ENCODE results near the gene CLASP1.

The CLASP1 gene

DNA sequence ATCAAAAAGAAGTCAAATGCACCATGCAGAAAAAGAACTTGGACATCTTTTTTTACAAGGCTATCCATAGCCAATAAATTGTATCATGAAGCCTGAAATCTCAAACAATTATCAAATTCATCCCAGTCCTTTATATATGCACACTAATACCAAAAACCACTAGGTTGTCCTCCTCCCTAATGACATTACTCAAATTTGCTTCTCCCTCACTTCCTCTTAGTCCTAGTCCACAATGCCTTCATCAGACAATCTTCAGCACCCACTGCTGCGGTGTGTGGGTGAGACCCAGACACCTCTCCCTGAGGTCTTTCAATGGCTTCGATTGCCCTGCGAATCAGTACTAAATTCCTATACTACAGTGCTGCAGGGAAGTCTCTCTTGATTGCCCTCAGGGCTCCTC is 58.1 kb downstream of the CLASP1 start:
- TF ChIP-seq, protein P1, sequence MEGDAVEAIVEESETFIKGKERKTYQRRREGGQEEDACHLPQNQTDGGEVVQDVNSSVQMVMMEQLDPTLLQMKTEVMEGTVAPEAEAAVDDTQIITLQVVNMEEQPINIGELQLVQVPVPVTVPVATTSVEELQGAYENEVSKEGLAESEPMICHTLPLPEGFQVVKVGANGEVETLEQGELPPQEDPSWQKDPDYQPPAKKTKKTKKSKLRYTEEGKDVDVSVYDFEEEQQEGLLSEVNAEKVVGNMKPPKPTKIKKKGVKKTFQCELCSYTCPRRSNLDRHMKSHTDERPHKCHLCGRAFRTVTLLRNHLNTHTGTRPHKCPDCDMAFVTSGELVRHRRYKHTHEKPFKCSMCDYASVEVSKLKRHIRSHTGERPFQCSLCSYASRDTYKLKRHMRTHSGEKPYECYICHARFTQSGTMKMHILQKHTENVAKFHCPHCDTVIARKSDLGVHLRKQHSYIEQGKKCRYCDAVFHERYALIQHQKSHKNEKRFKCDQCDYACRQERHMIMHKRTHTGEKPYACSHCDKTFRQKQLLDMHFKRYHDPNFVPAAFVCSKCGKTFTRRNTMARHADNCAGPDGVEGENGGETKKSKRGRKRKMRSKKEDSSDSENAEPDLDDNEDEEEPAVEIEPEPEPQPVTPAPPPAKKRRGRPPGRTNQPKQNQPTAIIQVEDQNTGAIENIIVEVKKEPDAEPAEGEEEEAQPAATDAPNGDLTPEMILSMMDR (IDR thresholded peaks at IDR 0.05; ENCODE audit: insufficient read depth, low read depth, low read length, missing control alignments), result no peak
- no peak for DNase-seq (ENCODE audit: low read depth)
- no peak overlapping the region for H3K4me3 ChIP-seq (ENCODE audit: low read length)

DNA sequence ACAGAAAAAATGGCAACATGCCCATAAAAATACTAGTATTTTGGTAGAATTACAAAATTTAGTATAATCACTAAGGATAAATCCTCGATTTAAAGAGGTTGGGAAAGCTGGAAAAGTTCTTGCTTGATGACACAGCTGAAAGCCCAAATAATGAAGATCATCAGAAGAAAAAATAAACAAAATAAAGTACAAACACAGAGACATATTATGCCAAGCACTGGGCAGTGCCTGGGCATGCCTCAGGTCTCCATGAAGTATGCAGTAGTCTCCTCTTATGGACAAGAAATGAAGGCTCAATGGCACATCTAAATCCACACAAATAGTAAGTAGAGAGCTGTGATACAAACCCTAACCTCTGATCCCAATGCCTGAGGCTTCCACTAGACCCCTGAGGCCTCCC is 60.9 kb downstream of the CLASP1 start:
- no peak overlapping the region for H3K4me3 ChIP-seq (ENCODE audit: low read length)
- DNase-seq (ENCODE audit: low read depth), result peak; percentile 63
- TF ChIP-seq, protein P1 (IDR thresholded peaks at IDR 0.05; ENCODE audit: insufficient read depth, low read depth, low read length, missing control alignments), result no peak

DNA sequence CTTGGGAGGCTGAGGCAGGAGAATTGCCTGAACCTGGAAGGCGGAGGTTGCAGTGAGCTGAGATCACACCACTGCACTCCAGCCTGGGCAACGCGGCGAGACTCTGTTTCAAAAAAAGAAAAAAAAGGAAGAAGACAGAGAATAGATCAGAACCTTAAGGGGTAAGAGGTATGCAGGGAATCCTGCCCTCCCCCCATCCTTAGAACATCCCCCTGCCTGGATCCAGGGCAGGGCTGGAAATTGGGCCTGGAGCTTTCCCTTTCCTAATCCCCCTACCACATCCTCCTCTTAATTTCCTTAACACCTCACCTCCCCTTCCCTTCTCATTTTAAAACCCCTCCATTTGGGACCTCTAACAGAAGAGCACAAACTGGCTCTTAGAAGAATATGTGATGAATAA is 62.1 kb downstream of the CLASP1 start:
- no peak overlapping the region for H3K4me3 ChIP-seq (ENCODE audit: low read length)
- no peak for DNase-seq (ENCODE audit: low read depth)
- TF ChIP-seq, protein P1 (IDR thresholded peaks at IDR 0.05; ENCODE audit: insufficient read depth, low read depth, low read length, missing control alignments), result no peak

DNA sequence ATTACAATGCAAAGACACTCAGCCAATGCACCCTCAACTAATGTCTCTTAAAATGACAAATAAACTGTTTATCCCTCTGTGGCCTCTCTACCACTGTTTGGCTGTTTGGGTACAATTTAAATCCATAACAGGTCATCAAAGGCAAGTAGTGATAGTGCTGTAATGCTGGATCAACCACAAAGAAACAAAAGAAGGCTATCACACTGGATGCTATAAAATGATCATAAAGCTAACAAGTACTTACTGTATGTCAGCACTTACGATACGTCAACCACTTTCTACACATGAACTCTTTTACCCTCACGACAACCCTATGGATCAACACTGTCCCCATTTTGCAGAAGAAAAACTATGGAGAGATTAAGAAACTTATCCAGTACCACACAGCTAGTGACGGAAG is 64.5 kb downstream of the CLASP1 start:
- H3K4me3 ChIP-seq (ENCODE audit: low read length), result no peak overlapping the region
- DNase-seq (ENCODE audit: low read depth), result no peak
- TF ChIP-seq, protein P1 (IDR thresholded peaks at IDR 0.05; ENCODE audit: insufficient read depth, low read depth, low read length, missing control alignments), result no peak

DNA sequence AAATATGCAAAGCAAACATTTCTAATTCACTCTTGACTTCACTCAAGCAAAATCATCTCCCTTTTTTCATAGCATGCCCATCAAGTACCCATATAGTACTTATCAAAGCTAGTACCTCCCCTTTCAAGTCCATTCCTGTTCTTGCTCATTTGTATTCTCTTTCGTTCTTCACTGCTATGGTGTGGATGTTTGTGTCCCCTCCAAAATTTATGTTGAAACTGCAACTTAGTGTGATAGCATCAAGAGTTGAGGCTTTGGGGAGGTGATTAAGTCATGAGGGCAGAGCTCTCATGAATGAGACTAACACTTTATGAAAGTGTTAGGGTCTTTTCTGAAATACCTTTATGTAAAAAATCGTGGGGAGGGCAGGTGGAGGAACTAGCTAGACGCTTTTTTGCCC is 65.7 kb downstream of the CLASP1 start:
- no peak for DNase-seq (ENCODE audit: low read depth)
- H3K4me3 ChIP-seq (ENCODE audit: low read length), result no peak overlapping the region
- TF ChIP-seq, protein P1 (IDR thresholded peaks at IDR 0.05; ENCODE audit: insufficient read depth, low read depth, low read length, missing control alignments), result no peak

DNA sequence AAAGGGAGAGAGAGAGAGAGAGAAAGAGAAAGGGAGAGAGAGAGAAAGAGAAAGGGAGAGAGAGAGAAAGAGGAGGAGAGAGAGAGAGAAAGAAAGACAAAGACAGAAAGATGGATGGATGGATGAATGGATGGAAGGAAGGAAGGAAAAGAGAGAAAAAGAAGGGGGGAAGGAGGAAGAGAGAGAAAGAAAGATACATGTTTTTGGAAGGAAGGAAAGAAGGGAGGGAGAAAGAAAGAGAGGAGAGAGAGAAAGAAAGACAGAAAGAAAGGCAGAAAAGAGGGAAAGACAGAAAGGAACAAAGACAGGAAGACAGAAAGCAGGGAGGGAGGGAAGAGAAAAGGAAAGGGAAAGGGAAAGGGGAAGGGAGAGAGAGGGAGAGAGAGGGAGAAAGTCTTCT is 67.0 kb downstream of the CLASP1 start:
- TF ChIP-seq, protein P1 (IDR thresholded peaks at IDR 0.05; ENCODE audit: insufficient read depth, low read depth, low read length, missing control alignments), result no peak
- H3K4me3 ChIP-seq (ENCODE audit: low read length), result no peak overlapping the region
- no peak for DNase-seq (ENCODE audit: low read depth)

DNA sequence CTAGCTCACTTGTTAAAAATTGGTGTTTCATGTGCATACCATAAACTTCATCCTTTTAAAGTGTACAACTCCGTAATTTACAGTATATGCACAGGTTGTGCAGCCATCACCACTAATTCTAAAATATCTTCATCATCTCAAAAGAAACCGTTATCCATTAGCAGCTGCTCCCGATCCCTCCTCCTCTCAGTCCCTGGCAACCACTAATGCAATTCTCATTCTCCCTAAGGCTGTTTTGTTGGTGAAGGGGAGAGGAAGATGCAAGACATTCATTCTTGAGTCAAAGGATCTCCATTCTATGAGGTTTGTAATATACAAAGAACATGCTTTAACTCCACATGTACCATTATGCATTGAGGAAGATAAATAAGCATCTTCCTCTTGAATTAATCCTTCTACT is 70.0 kb downstream of the CLASP1 start:
- no peak for DNase-seq (ENCODE audit: low read depth)
- TF ChIP-seq, protein P1 (IDR thresholded peaks at IDR 0.05; ENCODE audit: insufficient read depth, low read depth, low read length, missing control alignments), result no peak
- no peak overlapping the region for H3K4me3 ChIP-seq (ENCODE audit: low read length)
